ENCODE data around the gene PDCD10. TPM values are rescaled to one million over a fixed set of nuclear protein-coding genes. Genes with fewer than 3 reads are reported as not detected.

The PDCD10 gene
- total RNA-seq, 1 donor from 2014 or later = 35.3 TPM

- DNase-seq (ENCODE audit: low spot score in 2 of 2, unreplicated experiment in 2 of 2) = no peak
- H3K27me3 Mint-ChIP-seq (ENCODE audit: low read depth) = no peaks in the 10 kb centered on the region
- no peak within 1 kb of the TSS for H3K4me3 Mint-ChIP-seq
- no peaks in the 10 kb centered on the region for H3K36me3 Mint-ChIP-seq
- H3K4me1 Mint-ChIP-seq = no peaks in the 10 kb centered on the region
- H3K27ac Mint-ChIP-seq = no peak within 1 kb of the TSS
- TF ChIP-seq, protein P1, sequence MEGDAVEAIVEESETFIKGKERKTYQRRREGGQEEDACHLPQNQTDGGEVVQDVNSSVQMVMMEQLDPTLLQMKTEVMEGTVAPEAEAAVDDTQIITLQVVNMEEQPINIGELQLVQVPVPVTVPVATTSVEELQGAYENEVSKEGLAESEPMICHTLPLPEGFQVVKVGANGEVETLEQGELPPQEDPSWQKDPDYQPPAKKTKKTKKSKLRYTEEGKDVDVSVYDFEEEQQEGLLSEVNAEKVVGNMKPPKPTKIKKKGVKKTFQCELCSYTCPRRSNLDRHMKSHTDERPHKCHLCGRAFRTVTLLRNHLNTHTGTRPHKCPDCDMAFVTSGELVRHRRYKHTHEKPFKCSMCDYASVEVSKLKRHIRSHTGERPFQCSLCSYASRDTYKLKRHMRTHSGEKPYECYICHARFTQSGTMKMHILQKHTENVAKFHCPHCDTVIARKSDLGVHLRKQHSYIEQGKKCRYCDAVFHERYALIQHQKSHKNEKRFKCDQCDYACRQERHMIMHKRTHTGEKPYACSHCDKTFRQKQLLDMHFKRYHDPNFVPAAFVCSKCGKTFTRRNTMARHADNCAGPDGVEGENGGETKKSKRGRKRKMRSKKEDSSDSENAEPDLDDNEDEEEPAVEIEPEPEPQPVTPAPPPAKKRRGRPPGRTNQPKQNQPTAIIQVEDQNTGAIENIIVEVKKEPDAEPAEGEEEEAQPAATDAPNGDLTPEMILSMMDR (IDR thresholded peaks at IDR 0.05; ENCODE audit: unreplicated experiment) = no peak
- no peaks in the 10 kb centered on the region for H3K9me3 Mint-ChIP-seq
Measured at GRCh38 chr3:167653760-167654159, 80.9 kb downstream of the PDCD10 start, which contains the start of gene WDR49. WDR49 (minus strand) TSS chr3:167653942; CDS start chr3:167653425, 517 bp downstream.

DNA sequence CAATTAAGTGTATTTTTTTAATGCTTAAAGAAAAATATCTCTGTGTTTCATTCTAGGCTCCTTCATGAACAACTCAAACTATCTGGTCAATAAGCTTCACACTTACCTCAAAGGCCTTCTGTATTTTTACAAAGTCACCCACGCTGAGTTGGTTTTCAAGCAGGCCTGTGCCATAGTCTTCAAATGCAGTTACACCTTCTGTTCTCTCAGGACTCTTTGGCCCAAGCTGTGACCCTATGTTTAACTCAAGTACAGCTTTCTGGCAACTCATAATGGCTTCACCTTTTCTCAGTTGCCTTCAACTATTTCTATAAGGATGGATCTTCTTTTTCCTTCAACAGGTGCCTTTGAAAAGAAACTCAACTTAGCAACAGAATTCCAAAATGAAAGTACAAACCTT lies 81.5 kb downstream of the PDCD10 start:
- no peak overlapping the region for H3K4me3 Mint-ChIP-seq
- no peaks in the 10 kb centered on the region for H3K36me3 Mint-ChIP-seq
- H3K9me3 Mint-ChIP-seq = no peaks in the 10 kb centered on the region
- no peak for DNase-seq (ENCODE audit: low spot score in 2 of 2, unreplicated experiment in 2 of 2)
- H3K4me1 Mint-ChIP-seq = no peaks in the 10 kb centered on the region
- H3K27me3 Mint-ChIP-seq (ENCODE audit: low read depth) = no peaks in the 10 kb centered on the region
- no peak overlapping the region for H3K27ac Mint-ChIP-seq
- TF ChIP-seq, protein P1 (IDR thresholded peaks at IDR 0.05; ENCODE audit: unreplicated experiment) = no peak

DNA sequence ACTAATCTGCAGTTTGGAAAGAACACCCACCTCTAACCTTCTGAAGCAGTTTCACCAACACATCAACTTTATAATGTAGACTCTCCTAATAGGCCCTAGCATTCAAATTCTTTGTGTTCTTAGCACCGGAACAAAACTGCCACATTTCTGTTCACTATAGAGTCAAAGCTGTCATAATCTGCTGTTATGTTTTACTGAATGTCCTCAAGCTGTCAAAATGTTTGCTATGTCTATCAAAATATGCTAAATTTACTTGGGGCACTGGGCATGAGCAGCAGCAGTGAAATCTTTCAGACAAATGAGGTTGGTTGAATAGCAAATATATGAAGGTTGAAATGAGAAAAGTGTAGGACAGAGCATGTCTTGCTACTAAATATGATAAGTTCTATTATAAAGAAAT lies 82.9 kb downstream of the PDCD10 start:
- H3K27me3 Mint-ChIP-seq (ENCODE audit: low read depth) = no peaks in the 10 kb centered on the region
- no peak overlapping the region for H3K4me3 Mint-ChIP-seq
- no peaks in the 10 kb centered on the region for H3K36me3 Mint-ChIP-seq
- no peaks in the 10 kb centered on the region for H3K9me3 Mint-ChIP-seq
- H3K4me1 Mint-ChIP-seq = no peaks in the 10 kb centered on the region
- no peak for DNase-seq (ENCODE audit: low spot score in 2 of 2, unreplicated experiment in 2 of 2)
- TF ChIP-seq, protein P1 (IDR thresholded peaks at IDR 0.05; ENCODE audit: unreplicated experiment) = no peak
- no peak overlapping the region for H3K27ac Mint-ChIP-seq

GRCh38 chr3:167650459-167650858 lies 84.2 kb downstream of the PDCD10 start:
- H3K9me3 Mint-ChIP-seq = peaks cover 7% of the 10 kb centered on the region
- DNase-seq (ENCODE audit: low spot score in 2 of 2, unreplicated experiment in 2 of 2) = no peak
- peaks cover 2% of the 10 kb centered on the region for H3K36me3 Mint-ChIP-seq
- H3K27ac Mint-ChIP-seq = no peak overlapping the region
- H3K27me3 Mint-ChIP-seq (ENCODE audit: low read depth) = no peaks in the 10 kb centered on the region
- TF ChIP-seq, protein P1 (IDR thresholded peaks at IDR 0.05; ENCODE audit: unreplicated experiment) = no peak
- no peak overlapping the region for H3K4me3 Mint-ChIP-seq
- no peaks in the 10 kb centered on the region for H3K4me1 Mint-ChIP-seq

- TF ChIP-seq, protein P1 (IDR thresholded peaks at IDR 0.05; ENCODE audit: unreplicated experiment) = no peak
- no peak for DNase-seq (ENCODE audit: low spot score in 2 of 2, unreplicated experiment in 2 of 2)
- Mint-ChIP-seq H3K4me3 (no peak overlapping the region), H3K9me3 (peaks cover 8% of the 10 kb centered on the region), H3K27me3 (ENCODE audit: low read depth) (no peaks in the 10 kb centered on the region), H3K36me3 (peaks cover 3% of the 10 kb centered on the region), H3K27ac (no peak overlapping the region), H3K4me1 (no peaks in the 10 kb centered on the region)
Measured at GRCh38 chr3:167649746-167650145, 84.9 kb downstream of the PDCD10 start.

DNA sequence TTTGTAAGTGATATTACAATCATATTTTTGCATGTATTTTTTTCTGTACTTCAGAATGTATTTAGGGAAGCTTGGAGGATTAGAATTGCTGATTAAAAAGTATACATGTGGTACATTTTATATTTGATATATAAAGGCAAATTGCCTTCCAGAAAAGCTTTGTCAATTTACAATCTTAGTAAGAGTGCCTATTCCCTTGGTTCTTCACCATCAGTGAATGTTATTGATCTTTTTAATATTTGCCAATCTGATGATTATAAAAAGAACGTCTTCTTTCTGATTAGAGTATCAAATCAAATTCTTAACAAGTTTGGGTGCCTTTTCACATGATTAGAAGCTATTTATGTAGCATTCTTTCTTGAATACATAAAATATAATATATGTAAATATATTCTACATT lies 90.1 kb downstream of the PDCD10 start:
- Mint-ChIP-seq H3K27ac (no peak overlapping the region), H3K36me3 (peaks cover 4% of the 10 kb centered on the region), H3K9me3 (peaks cover 20% of the 10 kb centered on the region), H3K27me3 (ENCODE audit: low read depth) (peaks cover 3% of the 10 kb centered on the region), H3K4me1 (no peaks in the 10 kb centered on the region), H3K4me3 (no peak overlapping the region)
- TF ChIP-seq, protein P1 (IDR thresholded peaks at IDR 0.05; ENCODE audit: unreplicated experiment) = no peak
- DNase-seq (ENCODE audit: low spot score in 2 of 2, unreplicated experiment in 2 of 2) = no peak
